Activated T-cell treated with anti-CD3 and anti-CD28 coated beads, Interleukin-2, amount 50 U/mL, for 4 hours (primary cell): Measurements from ENCODE around the gene NEMP1. TPM values are rescaled to one million over a fixed set of nuclear protein-coding genes. Genes with fewer than 3 reads are reported as not detected.

Experiments used
- ATAC-seq, 2 donors: fragments of 200-7000 bp; cut with Tn5 transposase; one replicate each; pipeline ENCODE4 v1.10.0; 2021
- DNase-seq: peaks from one replicate; pipeline ENCODE4 v3.0.0-alpha.2; 2020
- H3K27me3 Mint-ChIP-seq: one replicate; pipeline ENCODE4 v1.8.0; 2021; ENCODE audit warnings: low read depth, mixed read lengths
- H3K36me3 Mint-ChIP-seq: one replicate; pipeline ENCODE4 v1.8.0; 2022; ENCODE audit warnings: mixed read lengths; ENCODE audit not compliant: insufficient read depth
- H3K4me1 Mint-ChIP-seq: one replicate; pipeline ENCODE4 v1.8.0; 2021; ENCODE audit warnings: low read depth, mixed read lengths
- H3K4me3 Mint-ChIP-seq: one replicate; pipeline ENCODE4 v1.8.0; 2021; ENCODE audit warnings: mild to moderate bottlenecking, moderate library complexity, mixed read lengths
- H3K9me3 Mint-ChIP-seq: one replicate; pipeline ENCODE4 v1.8.0; 2021; ENCODE audit warnings: mixed read lengths
- total RNA-seq, 3 donors: library from RNA; stranded (reverse); gene quantifications; one replicate each; pipeline ENCODE4 v1.2.1, GENCODE V29; 2021

NEMP1 gene
- total RNA-seq, 3 donors from 2014 or later: 39.1 to 47.5 (median 42.5) TPM

DNA sequence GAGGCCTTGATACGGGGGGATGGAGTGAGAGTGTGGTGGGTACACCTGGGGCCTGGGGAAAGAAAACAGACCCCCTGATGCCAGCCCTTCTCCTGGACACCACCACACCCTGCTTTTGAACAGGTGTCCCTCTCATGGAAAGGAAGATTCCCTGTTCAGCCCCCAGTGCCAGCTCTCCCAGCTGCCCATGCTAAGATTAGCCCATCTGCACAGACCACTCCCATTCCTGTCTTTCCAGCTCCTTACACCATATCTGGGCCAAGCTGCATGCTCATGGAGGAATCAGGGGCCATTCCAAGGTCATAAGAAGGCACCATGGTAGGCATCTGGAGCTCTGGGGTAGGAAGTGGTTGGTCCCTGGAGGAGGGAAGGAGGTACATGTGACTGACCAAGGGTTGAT is 20.0 kb upstream of the NEMP1 start:
- Mint-ChIP-seq H3K9me3 (no peaks in the 10 kb centered on the region), H3K36me3 (peaks cover 43% of the 10 kb centered on the region), H3K27me3 (no peaks in the 10 kb centered on the region), H3K4me3 (no peak overlapping the region), H3K4me1 (peaks cover 23% of the 10 kb centered on the region)
- DNase-seq: no peak
- no peak for ATAC-seq

DNA sequence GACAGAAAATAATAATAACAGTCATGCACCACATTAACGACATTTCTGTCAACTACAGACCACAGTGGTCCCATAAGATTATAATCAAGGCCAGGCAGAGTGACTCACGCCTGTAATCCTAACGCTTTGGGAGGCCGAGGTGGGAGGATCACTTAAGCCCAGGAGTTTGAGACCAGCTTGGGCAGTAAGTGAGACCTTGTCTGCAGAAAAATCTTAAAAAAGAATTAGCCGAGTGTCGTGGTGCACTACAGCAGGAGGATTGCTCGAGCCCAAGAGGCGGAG is 18.9 kb upstream of the NEMP1 start:
- Mint-ChIP-seq H3K4me1 (peaks cover 34% of the 10 kb centered on the region), H3K4me3 (no peak overlapping the region), H3K9me3 (no peaks in the 10 kb centered on the region), H3K36me3 (peaks cover 45% of the 10 kb centered on the region), H3K27me3 (no peaks in the 10 kb centered on the region)
- DNase-seq: no peak
- ATAC-seq: no peak

DNA sequence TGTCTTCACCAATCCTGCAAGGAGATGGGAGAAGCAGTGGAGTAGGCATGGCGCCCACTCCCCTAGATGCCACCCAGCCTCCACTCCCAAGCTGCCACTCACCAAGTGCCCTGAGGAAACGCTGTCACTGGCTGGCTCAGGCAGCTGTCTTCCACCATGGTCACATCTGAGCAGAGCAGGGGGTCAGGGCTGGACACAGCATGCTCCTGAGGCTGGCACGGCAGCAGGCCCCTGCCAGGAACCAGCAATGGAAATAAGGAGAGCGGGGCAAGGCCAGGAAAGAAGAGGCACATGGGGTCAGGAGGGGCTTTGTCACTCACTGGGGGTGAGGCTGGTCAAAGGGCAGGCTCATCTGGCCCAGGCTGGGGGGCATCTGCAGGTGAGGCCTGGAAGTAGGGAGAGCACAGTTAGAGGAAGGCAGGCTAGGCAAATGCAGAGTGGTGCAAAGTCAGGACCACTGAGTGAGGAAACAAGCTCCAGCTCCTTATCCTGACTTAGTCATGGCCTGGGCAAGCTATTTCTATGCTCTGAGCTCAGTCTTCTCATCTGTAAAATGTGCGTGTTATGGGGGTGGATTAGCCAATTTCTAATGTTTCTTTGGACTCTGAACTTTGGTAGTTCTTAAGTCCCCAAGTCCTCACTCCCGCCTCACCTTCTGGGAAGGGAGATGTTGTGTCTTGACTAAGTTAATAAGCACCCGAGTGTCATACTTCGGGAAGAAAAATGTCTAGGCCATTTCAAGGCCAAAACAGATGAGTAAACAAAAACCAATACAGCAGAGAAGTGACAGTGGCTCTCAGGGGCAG is 18.4 kb upstream of the NEMP1 start:
- H3K36me3 Mint-ChIP-seq: peaks cover 41% of the 10 kb centered on the region

DNA sequence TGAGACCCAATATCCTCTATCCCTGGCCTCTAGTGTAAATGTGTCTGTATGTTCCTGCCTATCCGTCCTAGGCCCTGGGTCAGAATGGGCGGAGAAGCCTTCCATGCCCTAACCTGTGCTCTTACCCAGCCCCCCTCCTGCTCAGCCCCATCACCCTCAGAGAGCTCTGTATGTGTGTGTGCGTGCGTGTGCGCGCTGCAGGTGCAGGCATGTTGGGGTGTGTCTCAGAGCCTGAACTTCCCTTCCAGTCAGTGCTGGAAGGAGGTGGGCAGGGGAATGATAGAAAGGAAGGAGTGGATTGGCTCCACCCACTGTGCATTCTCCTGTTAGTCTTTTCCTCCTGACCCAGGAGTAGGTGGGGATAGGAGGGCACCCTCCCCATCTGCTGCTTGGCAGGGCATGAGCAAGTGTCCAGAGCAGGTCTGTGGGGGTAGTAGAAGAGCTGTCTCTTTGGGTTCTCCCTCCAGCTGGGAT is 17.5 kb upstream of the NEMP1 start:
- H3K27me3 Mint-ChIP-seq: no peaks in the 10 kb centered on the region
- H3K36me3 Mint-ChIP-seq: peaks cover 41% of the 10 kb centered on the region
- no peak for DNase-seq
- no peaks in the 10 kb centered on the region for H3K9me3 Mint-ChIP-seq
- H3K4me3 Mint-ChIP-seq: no peak overlapping the region
- peaks cover 40% of the 10 kb centered on the region for H3K4me1 Mint-ChIP-seq
- ATAC-seq: no peak

More for the DNA sequence above, 18.4 kb upstream of the NEMP1 start:
- Mint-ChIP-seq H3K4me3 (no peak overlapping the region), H3K9me3 (no peaks in the 10 kb centered on the region), H3K4me1 (peaks cover 33% of the 10 kb centered on the region), H3K27me3 (no peaks in the 10 kb centered on the region)
- no peak for ATAC-seq
- DNase-seq: no peak

DNA sequence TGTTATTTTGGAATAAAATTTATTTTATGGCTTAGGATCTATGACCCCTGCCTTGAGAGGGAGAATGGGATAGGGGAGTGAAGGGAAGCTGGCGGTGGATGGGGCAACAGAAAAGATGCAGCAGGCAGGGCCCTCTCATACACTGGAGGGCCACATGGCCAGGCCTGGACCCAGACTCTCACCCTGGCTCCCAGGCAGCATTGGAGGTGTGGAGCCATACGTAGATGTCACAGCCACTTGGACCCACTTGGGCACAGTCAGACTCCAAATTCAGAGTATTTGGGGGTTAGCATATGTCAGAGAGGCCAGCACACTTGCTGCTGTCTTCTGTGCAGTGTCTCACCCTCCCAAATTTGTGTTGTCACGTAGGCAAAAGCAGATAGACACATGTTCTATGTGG is 16.8 kb upstream of the NEMP1 start:
- H3K36me3 Mint-ChIP-seq: peaks cover 44% of the 10 kb centered on the region
- H3K4me3 Mint-ChIP-seq: no peak overlapping the region
- H3K4me1 Mint-ChIP-seq: peaks cover 47% of the 10 kb centered on the region
- no peaks in the 10 kb centered on the region for H3K27me3 Mint-ChIP-seq
- DNase-seq (no peak), ATAC-seq (no peak)
- H3K9me3 Mint-ChIP-seq: no peaks in the 10 kb centered on the region

DNA sequence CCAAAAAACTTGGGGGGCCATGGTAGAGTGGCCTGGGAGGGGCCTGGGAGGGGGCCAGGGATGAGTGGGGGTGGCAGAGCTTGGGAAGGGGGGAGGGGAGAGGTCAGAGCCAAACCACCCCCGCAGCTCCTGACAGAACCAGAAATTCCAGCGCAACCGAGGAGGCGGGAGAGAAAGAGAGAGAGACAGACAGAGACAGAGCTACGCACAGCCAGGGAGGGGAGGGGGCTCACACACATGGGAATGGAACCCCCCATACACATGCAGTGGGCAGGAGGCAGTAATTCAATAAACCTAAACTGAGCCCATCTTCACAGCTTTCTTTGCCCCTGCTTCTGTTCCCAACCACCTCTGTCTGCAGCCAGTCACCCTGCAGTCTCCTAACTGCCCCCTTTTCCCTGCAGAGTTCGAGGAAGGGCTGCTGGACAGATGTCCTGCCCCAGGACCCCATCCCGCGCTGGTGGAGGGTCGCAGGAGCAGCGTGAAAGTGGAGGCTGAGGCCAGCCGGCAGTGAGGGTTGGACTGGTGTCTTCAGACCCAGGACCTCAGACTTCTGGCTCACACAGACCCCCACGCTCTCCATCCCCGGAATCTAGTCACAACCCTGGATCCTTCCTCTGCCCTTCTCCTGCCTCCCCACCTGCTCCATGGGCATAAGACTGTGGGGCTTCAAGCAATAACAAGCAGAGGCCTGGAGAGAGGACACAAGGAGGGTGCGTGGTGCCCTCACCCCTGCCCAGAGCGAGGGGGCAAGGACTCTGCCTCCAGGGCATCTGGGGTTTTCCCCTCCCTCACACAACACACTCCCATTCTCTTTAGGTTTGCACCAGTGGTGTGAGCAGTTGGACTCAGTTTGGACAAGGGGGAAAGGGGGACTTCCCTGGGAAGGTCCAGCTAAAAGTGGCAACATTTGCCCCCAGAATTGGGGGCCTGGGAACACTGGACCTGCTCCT is 15.9 kb upstream of the NEMP1 start:
- no peak for DNase-seq
- Mint-ChIP-seq H3K27me3 (no peaks in the 10 kb centered on the region), H3K36me3 (peaks cover 38% of the 10 kb centered on the region)

DNA sequence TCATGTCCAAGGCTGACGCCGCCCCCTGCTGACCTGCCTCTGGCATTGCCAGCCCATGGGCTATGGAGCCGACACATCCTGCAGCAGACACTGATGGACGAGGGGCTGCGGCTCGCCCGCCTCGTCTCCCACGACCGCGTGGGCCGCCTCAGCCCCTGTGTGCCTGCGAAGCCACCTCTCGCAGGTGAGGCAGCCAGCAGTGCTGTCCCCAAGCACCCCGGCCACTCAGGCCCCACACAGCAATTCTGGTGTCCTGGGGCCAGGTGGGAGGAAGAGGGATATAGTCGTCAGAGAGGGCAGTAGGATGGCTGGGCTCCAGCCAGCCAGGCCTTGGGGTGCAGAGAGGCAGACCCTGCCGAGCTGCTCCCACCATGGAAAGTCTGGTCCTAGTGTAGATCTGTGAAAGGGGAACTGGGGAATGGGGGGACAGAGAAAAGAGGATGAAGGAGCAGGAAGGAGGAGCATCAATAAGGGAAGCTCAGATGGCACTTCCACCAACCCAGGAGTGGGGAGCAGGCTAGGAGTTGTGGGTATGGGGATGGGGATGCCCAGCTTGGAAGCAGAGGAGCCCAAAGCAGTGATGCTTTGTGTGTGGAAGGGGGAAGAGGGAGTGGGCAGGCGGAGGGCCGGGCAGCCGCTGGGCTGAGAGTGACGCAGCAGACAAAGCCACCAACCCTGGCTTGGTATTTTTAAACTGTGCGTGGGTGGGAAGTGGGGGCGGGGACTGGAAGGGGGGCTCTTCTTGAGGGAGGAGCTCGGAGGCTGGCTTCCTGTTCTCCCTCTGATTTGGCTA is 15.0 kb upstream of the NEMP1 start:
- DNase-seq (peak; percentile 79), ATAC-seq (peak; percentile 42 to 47)
- H3K4me3 Mint-ChIP-seq: peak overlapping the region; percentile 59
- H3K27me3 Mint-ChIP-seq: no peaks in the 10 kb centered on the region
- no peaks in the 10 kb centered on the region for H3K9me3 Mint-ChIP-seq
- H3K36me3 Mint-ChIP-seq: peaks cover 31% of the 10 kb centered on the region
- H3K4me1 Mint-ChIP-seq: peaks cover 53% of the 10 kb centered on the region

More for the DNA sequence above, 15.9 kb upstream of the NEMP1 start:
- peaks cover 54% of the 10 kb centered on the region for H3K4me1 Mint-ChIP-seq
- H3K4me3 Mint-ChIP-seq: peak overlapping the region; percentile 13
- ATAC-seq: no peak
- no peaks in the 10 kb centered on the region for H3K9me3 Mint-ChIP-seq

DNA sequence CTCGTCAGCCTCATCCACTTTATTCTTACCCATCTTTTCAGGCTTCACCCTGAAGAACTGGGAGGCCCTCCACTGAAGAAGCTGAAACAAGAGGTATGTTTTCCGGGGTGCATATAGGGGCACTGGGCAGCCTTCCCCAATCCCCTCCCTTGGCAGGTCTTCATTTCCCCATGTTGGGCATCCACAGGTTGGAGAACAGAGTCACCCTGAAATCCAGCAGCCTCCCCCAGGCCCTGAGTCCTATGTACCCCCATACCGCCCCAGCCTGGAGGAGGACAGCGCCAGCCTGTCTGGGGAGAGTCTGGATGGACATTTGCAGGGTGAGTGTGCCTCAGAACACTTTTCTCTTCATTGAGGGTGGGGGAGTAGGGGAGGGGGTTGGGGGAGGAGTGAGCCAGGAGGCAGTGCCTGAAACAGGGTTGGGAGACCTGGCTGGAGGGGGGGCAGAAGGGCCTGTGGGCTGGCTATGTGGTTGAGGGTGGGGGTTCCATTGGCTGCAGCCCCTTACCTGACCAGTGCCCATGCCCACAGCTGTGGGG is 14.4 kb upstream of the NEMP1 start:
- H3K4me1 Mint-ChIP-seq: peaks cover 56% of the 10 kb centered on the region
- H3K27me3 Mint-ChIP-seq: no peaks in the 10 kb centered on the region
- no peaks in the 10 kb centered on the region for H3K9me3 Mint-ChIP-seq
- peaks cover 28% of the 10 kb centered on the region for H3K36me3 Mint-ChIP-seq
- no peak overlapping the region for H3K4me3 Mint-ChIP-seq
- ATAC-seq: no peak
- no peak for DNase-seq

DNA sequence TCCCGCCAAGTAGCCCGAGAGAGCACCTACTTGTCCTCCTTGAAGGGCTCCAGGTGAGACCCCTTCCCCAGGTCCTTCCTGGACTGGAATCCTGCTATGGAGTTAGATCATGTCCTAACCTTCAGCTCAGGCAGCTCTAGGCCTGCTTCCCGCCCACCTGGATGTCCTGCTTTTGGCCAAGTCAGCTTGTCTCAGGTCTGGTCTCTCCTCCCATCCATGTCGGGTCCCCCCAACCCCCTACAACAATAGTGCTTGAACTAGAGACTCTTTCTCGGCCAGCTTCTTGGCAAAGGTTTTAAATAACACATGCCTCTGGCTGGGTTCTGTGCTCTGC is 13.9 kb upstream of the NEMP1 start:
- no peak for ATAC-seq
- H3K27me3 Mint-ChIP-seq: no peaks in the 10 kb centered on the region
- H3K4me3 Mint-ChIP-seq: no peak overlapping the region
- DNase-seq: no peak
- H3K36me3 Mint-ChIP-seq: peaks cover 27% of the 10 kb centered on the region
- no peaks in the 10 kb centered on the region for H3K9me3 Mint-ChIP-seq
- H3K4me1 Mint-ChIP-seq: peaks cover 57% of the 10 kb centered on the region

DNA sequence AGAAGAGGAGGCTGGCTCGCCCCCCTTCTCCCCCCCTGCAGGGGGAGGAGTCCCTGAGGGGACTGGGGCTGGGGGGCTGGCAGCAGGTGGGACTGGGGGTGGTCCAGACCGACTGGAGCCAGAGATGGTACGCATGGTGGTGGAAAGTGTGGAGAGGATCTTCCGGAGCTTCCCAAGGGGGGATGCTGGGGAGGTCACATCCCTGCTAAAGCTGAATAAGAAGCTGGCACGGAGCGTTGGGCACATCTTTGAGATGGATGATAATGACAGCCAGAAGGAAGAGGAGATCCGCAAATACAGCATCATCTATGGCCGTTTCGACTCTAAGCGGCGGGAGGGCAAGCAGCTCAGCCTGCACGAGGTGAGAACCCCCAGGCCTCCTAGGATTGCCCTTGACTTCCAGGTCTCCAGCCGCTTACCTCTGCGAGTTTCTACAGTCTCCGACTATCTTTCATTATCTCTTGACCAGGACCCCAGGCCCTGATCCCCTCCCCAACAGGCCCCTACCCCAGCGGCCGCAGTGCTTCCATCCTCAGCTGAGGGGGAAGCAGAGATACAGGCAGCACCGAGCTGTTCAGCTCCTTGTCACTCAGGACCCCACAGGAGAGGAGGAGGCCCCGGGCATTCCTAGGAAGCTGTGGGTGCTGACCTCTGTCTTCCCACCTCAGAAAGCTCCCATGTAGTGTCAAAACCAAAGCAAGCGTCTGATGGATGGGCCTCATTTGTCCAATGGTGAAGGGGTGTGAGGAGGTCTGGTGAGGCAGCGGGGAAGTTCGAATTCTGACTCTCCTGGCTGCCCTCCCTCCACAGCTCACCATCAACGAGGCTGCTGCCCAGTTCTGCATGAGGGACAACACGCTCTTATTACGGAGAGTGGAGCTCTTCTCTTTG is 13.3 kb upstream of the NEMP1 start:
- DNase-seq (no peak), ATAC-seq (no peak)

DNA sequence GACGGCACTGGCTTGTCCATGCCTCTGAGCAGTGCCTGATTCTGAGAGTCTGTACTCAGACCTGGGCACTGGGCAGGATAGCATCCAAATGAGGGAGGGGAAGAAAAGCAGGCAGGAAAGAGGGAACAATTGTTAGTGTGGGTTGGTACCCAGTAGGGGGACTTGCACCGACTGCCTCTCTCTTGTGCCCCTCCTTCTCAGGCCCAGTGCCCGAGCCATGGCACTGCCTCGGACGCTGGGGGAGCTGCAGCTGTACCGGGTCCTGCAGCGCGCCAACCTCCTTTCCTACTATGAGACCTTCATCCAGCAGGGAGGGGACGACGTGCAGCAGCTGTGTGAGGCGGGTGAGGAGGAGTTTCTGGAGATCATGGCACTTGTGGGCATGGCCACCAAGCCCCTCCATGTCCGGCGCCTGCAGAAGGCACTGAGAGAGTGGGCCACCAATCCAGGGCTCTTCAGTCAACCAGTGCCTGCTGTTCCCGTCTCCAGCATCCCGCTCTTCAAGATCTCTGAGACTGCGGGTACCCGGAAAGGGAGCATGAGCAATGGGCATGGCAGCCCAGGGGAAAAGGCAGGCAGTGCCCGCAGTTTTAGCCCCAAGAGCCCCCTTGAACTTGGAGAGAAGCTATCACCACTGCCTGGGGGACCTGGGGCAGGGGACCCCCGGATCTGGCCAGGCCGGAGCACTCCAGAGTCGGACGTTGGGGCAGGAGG is 12.5 kb upstream of the NEMP1 start:
- Mint-ChIP-seq H3K4me1 (peaks cover 66% of the 10 kb centered on the region), H3K27me3 (no peaks in the 10 kb centered on the region), H3K36me3 (peaks cover 19% of the 10 kb centered on the region), H3K9me3 (no peaks in the 10 kb centered on the region), H3K4me3 (peak overlapping the region; percentile 92)
- no peak for DNase-seq
- ATAC-seq: no peak

More for the DNA sequence above, 13.3 kb upstream of the NEMP1 start:
- Mint-ChIP-seq H3K9me3 (no peaks in the 10 kb centered on the region), H3K36me3 (peaks cover 21% of the 10 kb centered on the region), H3K4me3 (peak overlapping the region; percentile 19), H3K4me1 (peaks cover 58% of the 10 kb centered on the region), H3K27me3 (no peaks in the 10 kb centered on the region)

DNA sequence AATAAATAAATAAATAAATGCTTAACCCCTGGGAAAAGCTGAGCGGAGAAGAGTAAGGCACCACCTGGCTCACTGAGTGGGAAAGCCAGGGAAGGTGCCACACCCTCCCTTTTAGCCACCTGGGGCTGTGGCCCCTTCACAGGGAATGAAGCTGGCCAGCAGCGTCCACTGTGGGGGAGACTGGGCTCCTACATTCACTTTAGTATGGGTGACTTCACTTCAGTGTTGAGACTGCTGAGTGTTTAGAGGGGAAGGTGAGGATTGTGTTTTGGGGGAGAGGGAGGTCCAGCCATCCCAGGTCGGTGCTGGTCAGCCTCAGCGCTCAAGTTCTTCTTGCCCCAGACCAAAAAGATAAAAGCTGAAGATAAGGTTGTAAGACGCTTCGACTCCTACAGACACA is 11.9 kb upstream of the NEMP1 start:
- peak overlapping the region; percentile 92 for H3K4me3 Mint-ChIP-seq
- H3K4me1 Mint-ChIP-seq: peaks cover 72% of the 10 kb centered on the region
- ATAC-seq (no peak), DNase-seq (no peak)
- H3K9me3 Mint-ChIP-seq: no peaks in the 10 kb centered on the region
- peaks cover 19% of the 10 kb centered on the region for H3K36me3 Mint-ChIP-seq
- H3K27me3 Mint-ChIP-seq: no peaks in the 10 kb centered on the region
